Liver (tissue), 9 donors: Measurements from ENCODE around the gene UBE2L3. TPM values are rescaled to one million over a fixed set of nuclear protein-coding genes. Genes with fewer than 3 reads are reported as not detected.
A peak's percentile ranks its signal among the peaks of the same experiment; 100 is the strongest.

Experiments used
- DNase-seq: peaks from one replicate; pipeline ENCODE4 v3.0.0-alpha.2; 2017; ENCODE audit warnings: low spot score
- H3K27ac ChIP-seq, 2 donors: one replicate each; pipeline ENCODE4 v1.7.0; 2013; ENCODE audit warnings: inconsistent platforms in 2 of 2, low read length in 2 of 2, control low read depth in 1 of 2, low read depth in 1 of 2, mild to moderate bottlenecking in 1 of 2
- H3K27me3 ChIP-seq, 4 donors: one replicate each; pipeline versions ENCODE4 v1.6.1 to v1.7.0; 2013; ENCODE audit warnings: low read length in 3 of 4, inconsistent platforms in 1 of 4, mild to moderate bottlenecking in 1 of 4, moderate library complexity in 1 of 4; ENCODE audit not compliant: control insufficient read depth in 4 of 4, insufficient read depth in 4 of 4
- H3K36me3 ChIP-seq, 4 donors: one replicate each; pipeline versions ENCODE4 v1.6.1 to v1.7.0; 2013; ENCODE audit warnings: low read length in 3 of 4, mild to moderate bottlenecking in 3 of 4, low read depth in 1 of 4, moderate library complexity in 1 of 4; ENCODE audit not compliant: control insufficient read depth in 4 of 4, insufficient read depth in 3 of 4
- H3K4me1 ChIP-seq, 4 donors: one replicate each; pipeline versions ENCODE4 v1.6.1 to v1.7.0; 2013; ENCODE audit warnings: low read length in 3 of 4, mild to moderate bottlenecking in 3 of 4, moderate library complexity in 1 of 4; ENCODE audit not compliant: control insufficient read depth in 4 of 4, insufficient read depth in 4 of 4
- H3K4me3 ChIP-seq, 3 donors: one replicate each; pipeline versions ENCODE4 v1.6.1 to v1.7.0; 2013; ENCODE audit warnings: low read length in 3 of 3, control low read depth in 1 of 3, low read depth in 1 of 3, mild to moderate bottlenecking in 1 of 3
- H3K9ac ChIP-seq, 2 donors: one replicate each; pipeline ENCODE4 v1.7.0; 2013; ENCODE audit warnings: low read length in 2 of 2, mild to moderate bottlenecking in 2 of 2, moderate library complexity in 2 of 2, control low read depth in 1 of 2, low read depth in 1 of 2
- H3K9me3 ChIP-seq, 4 donors: one replicate each; pipeline versions ENCODE4 v1.6.1 to v1.7.0; 2013; ENCODE audit warnings: low read length in 3 of 4; ENCODE audit not compliant: control insufficient read depth in 4 of 4
- EGR1 ChIP-seq, 2 donors: IDR thresholded peaks; 2 replicates each; pipeline ENCODE4 v1.6.1; 2016 to 2018; ENCODE audit warnings: antibody characterized with exemption in 2 of 2, low read depth in 2 of 2
- FOXA1 ChIP-seq: IDR thresholded peaks from 2 replicates; pipeline ENCODE4 v1.6.1; 2016; ENCODE audit warnings: antibody characterized with exemption
- FOXA2 ChIP-seq: IDR thresholded peaks from 2 replicates; pipeline ENCODE4 v1.6.1; 2016; ENCODE audit warnings: antibody characterized with exemption
- GABPA ChIP-seq, 2 donors: IDR thresholded peaks in 1 of 2; conservative IDR thresholded peaks in 1 of 2; 2 replicates each; pipeline ENCODE4 v1.6.1; 2016; ENCODE audit warnings: antibody characterized with exemption in 2 of 2, mild to moderate bottlenecking in 1 of 2, moderate library complexity in 1 of 2
- HNF4A ChIP-seq, 2 donors: conservative IDR thresholded peaks; 2 replicates each; pipeline ENCODE4 v1.6.1; 2016; ENCODE audit warnings: antibody characterized with exemption in 2 of 2, mild to moderate bottlenecking in 2 of 2
- JUND ChIP-seq, 2 donors: IDR thresholded peaks; 2 replicates each; pipeline ENCODE4 v1.6.1; 2016; ENCODE audit warnings: antibody characterized with exemption in 2 of 2
- NR2F2 ChIP-seq: IDR thresholded peaks from 2 replicates; pipeline ENCODE4 v1.6.1; 2016; ENCODE audit warnings: antibody characterized with exemption
- TAF1 ChIP-seq: conservative IDR thresholded peaks from 2 replicates; pipeline ENCODE4 v1.6.1; 2016; ENCODE audit warnings: antibody characterized with exemption, mild to moderate bottlenecking
- WGBS: extraction: QIAGEN DNeasy Blood & Tissue Kit; methylation state at CpG from one replicate; pipeline ENCODE4 v1.1.7; 2013; 5-methylcytosine and 5-hydroxymethylcytosine counted together
- polyA plus RNA-seq, 2 donors: library from polyadenylated mRNA; stranded (reverse) in 1 of 2; unstranded in 1 of 2; fragments of 200-250 nt in 1 of 2; fragments of >200 nt in 1 of 2; fragmentation: Nextera tagmentation in 1 of 2; extraction: Ambion mirVana in 1 of 2; gene quantifications; one replicate each; pipeline versions ENCODE4 v1.2.1 to v1.2.3, GENCODE V29; 2013 to 2015
- total RNA-seq, 2 donors: library from RNA; depleted of rRNA; stranded (reverse); fragments of >200 nt; gene quantifications; one replicate each; pipeline ENCODE4 v1.2.3, GENCODE V29; 2014
- TF ChIP-seq, protein P1 (sequence below): IDR thresholded peaks from 2 replicates; pipeline ENCODE4 v1.6.1; 2016; ENCODE audit warnings: antibody characterized with exemption
- TF ChIP-seq, protein P2 (sequence below): IDR thresholded peaks from 2 replicates; pipeline ENCODE4 v1.6.1; 2016; ENCODE audit warnings: antibody characterized with exemption
- TF ChIP-seq, protein P3 (sequence below): fragments of 150-350 bp; IDR thresholded peaks from 2 replicates; pipeline ENCODE4 v1.5.1; 2017; ENCODE audit warnings: improper control_type of control experiment, low read depth, low read length; ENCODE audit not compliant: missing input control
- donor health status: healthy.
- donor health status: healthy.
- donor health status: healthy.
- donor health status: healthy.
- donor health status: healthy.

The UBE2L3 gene
- total and polyA plus RNA-seq, 4 donors = 14.3 to 33.4 (median 19.8) TPM

DNA sequence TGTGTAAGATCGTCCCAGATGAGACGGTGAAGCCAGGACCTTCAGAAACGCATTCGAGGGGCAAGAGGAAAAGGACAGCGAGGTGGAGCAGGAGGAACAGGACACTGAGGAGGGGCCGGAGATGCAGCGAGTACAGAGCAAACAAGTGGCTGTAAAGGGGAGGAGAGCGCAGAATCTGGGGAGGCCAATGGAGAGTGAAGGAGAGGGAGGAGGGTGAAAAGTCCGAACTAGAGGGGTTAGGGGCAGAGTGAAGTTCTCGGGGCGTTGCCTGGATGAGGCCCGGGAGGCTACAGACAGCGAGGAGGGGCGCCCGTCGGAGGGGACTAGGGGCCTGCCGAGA, 89.5 kb downstream of the UBE2L3 start:
- WGBS = 37% methylated on average over 17 of the region's 17 CpGs
- Histone ChIP-seq H3K27me3 (no peaks in the 10 kb centered on the region), H3K4me3 (peak overlapping the region in 1 of 3 donors; percentile 61), H3K9me3 (no peaks in the 10 kb centered on the region), H3K9ac (no peak overlapping the region), H3K4me1 (peaks cover 2 to 10% (median 7%) of the 10 kb centered on the region in 4 donors), H3K36me3 (no peaks in the 10 kb centered on the region), H3K27ac (no peak overlapping the region)
- DNase-seq = no peak
- TF ChIP-seq NR2F2 (no peak), GABPA (IDR thresholded peaks at IDR 0.05 in 1 of 2, conservative IDR thresholded peaks at IDR 0.05 in 1 of 2) (no peak), FOXA1 (no peak)

DNA sequence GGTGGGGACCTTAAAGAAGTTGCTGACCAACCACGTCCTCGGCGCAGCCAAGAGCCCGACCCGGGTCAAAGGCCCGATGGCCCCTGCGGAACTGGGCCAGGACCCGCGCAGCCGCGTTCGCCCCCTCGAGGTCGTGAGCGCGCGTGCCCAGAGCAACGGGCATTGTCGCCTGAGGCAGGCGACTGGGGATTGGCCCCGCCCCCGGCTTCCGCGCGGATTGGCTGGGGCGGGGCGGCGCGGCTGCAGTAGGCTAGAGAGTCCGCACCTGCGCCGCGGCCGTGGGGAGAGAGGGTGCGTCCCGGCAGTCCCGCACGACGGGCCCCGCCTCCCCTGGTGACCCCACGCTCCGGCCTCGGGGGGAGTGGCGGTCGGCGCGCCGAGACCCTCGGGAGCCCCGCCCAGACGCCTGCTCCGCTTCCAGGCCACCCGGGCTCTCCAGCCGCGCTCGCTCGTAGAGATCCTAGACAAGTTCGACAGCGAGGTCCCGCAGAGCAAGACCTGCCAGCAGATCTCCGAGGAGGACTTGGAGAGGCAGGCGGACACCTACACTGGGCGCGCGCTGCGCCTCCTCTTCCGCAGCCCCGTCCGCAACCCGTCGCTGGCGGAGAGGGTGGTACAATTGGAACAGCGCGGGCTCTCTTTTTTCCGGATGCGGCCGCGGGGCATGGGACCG, 90.0 kb downstream of the UBE2L3 start:
- Histone ChIP-seq H3K4me1 (peaks cover 0 to 8% (median 3%) of the 10 kb centered on the region in 4 donors), H3K27me3 (no peaks in the 10 kb centered on the region), H3K4me3 (peak overlapping the region in 2 of 3 donors; percentile 6 to 61), H3K36me3 (no peaks in the 10 kb centered on the region), H3K27ac (no peak overlapping the region), H3K9ac (no peak overlapping the region), H3K9me3 (no peaks in the 10 kb centered on the region)
- peak; percentile 76 for DNase-seq
- WGBS = 3% methylated on average over 79 of the region's 79 CpGs
- TF ChIP-seq, protein P1, sequence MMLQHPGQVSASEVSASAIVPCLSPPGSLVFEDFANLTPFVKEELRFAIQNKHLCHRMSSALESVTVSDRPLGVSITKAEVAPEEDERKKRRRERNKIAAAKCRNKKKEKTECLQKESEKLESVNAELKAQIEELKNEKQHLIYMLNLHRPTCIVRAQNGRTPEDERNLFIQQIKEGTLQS = no peak
- TF ChIP-seq HNF4A (conservative IDR thresholded peaks at IDR 0.05) = no peak
- TF ChIP-seq TAF1 = no peak
- TF ChIP-seq FOXA2 = no peak
- no peak for TF ChIP-seq EGR1 (IDR thresholded peaks at IDR 0.05; ENCODE audit: low read depth in 2 of 2)
- TF ChIP-seq, protein P2, sequence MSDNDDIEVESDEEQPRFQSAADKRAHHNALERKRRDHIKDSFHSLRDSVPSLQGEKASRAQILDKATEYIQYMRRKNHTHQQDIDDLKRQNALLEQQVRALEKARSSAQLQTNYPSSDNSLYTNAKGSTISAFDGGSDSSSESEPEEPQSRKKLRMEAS = no peak
- TF ChIP-seq, protein P3, sequence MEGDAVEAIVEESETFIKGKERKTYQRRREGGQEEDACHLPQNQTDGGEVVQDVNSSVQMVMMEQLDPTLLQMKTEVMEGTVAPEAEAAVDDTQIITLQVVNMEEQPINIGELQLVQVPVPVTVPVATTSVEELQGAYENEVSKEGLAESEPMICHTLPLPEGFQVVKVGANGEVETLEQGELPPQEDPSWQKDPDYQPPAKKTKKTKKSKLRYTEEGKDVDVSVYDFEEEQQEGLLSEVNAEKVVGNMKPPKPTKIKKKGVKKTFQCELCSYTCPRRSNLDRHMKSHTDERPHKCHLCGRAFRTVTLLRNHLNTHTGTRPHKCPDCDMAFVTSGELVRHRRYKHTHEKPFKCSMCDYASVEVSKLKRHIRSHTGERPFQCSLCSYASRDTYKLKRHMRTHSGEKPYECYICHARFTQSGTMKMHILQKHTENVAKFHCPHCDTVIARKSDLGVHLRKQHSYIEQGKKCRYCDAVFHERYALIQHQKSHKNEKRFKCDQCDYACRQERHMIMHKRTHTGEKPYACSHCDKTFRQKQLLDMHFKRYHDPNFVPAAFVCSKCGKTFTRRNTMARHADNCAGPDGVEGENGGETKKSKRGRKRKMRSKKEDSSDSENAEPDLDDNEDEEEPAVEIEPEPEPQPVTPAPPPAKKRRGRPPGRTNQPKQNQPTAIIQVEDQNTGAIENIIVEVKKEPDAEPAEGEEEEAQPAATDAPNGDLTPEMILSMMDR = peak; percentile 13

DNA sequence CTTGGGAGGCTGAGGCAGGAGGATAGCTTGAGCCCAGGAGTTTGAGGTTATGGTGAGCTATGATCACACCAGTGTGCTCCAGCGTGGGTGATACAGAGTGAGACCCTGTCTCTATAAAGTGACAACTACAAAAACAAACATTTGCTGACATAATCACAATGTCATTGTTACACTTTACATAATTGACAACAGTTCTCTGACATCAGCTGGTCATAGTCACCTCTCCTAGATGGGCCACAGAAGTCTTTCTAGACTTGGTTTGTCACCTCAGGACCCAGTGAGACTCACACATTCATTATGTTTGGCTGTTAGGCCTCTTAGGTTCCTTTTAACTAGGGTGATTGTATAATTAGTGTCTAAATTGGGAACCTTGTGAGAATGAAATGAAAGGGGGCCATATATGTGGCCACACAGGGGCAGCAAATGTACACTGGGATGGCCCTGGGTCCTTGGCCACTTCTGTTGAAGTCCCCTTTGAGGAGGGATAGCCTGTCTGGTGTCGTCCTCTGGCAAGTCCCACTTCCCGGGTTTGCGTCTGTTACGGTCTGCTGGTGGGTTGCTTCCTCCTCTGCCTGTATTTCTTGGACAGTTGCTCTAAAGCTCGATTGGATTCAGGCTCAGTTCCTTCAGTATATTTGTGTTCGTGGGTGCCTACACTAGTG, 92.5 kb downstream of the UBE2L3 start:
- WGBS = 89% methylated on average over 7 of the region's 7 CpGs
- no peaks in the 10 kb centered on the region for H3K9me3 ChIP-seq
- no peak overlapping the region for H3K27ac ChIP-seq
- H3K9ac ChIP-seq = no peak overlapping the region
- no peak overlapping the region for H3K4me3 ChIP-seq
- no peaks in the 10 kb centered on the region for H3K36me3 ChIP-seq
- H3K4me1 ChIP-seq = peaks cover 0 to 8% (median 3%) of the 10 kb centered on the region in 4 donors
- H3K27me3 ChIP-seq = no peaks in the 10 kb centered on the region
- DNase-seq = no peak
- no peak for TF ChIP-seq JUND (IDR thresholded peaks at IDR 0.05)
